Right atrium auricular region (tissue), 2 donors: ENCODE results near the gene MAN2A1. TPM values are rescaled to one million over a fixed set of nuclear protein-coding genes. Genes with fewer than 3 reads are reported as not detected.

Source experiments
- DNase-seq: peaks from one replicate; pipeline ENCODE4 v3.0.0-alpha.2; 2019; ENCODE audit warnings: low spot score
- H3K27ac ChIP-seq, 2 donors: fragments of 200-600 bp; sonication (generic); 1 replicate in 1 of 2; 2 replicates in 1 of 2; pipeline ENCODE4 v1.5.1; 2016 to 2019
- H3K27me3 ChIP-seq, 2 donors: fragments of 200-600 bp; sonication (generic); one replicate each; pipeline versions ENCODE4 v1.5.1 to v1.6.0; 2017 to 2019
- H3K36me3 ChIP-seq: fragments of 200-600 bp; sonication (generic); one replicate; pipeline ENCODE4 v1.5.1; 2016
- H3K4me1 ChIP-seq, 2 donors: fragments of 200-600 bp; sonication (generic); one replicate each; pipeline versions ENCODE4 v1.5.1 to v1.6.0; 2017 to 2019
- H3K4me3 ChIP-seq, 2 donors: fragments of 200-600 bp; sonication (generic); 1 replicate in 1 of 2; 2 replicates in 1 of 2; pipeline ENCODE4 v1.5.1; 2017 to 2019; ENCODE audit warnings: mild to moderate bottlenecking in 1 of 2, moderate library complexity in 1 of 2
- H3K9me3 ChIP-seq, 2 donors: fragments of 200-600 bp; sonication (generic); one replicate each; pipeline ENCODE4 v1.5.1; 2019
- CTCF ChIP-seq, 2 donors: fragments of 200-600 bp; sonication (generic); IDR thresholded peaks; one replicate each; pipeline ENCODE4 v1.5.1; 2019; ENCODE audit warnings: antibody characterized with exemption in 2 of 2
- total RNA-seq, 2 donors: library from RNA; depleted of rRNA; stranded (reverse); fragments of >200 nt; gene quantifications; one replicate each; pipeline ENCODE4 v1.1.0, GENCODE V29; 2016

MAN2A1 gene
- total RNA-seq, 2 donors from 2014 or later: 10.0 to 10.4 TPM

GRCh38 chr5:109859537-109859936 is 169.8 kb downstream of the MAN2A1 start:
- H3K4me1 ChIP-seq: no peaks in the 10 kb centered on the region
- TF ChIP-seq CTCF (IDR thresholded peaks at IDR 0.05): no peak
- peaks cover 29% of the 10 kb centered on the region for H3K36me3 ChIP-seq
- H3K4me3 ChIP-seq: no peak overlapping the region
- H3K27ac ChIP-seq: no peak overlapping the region
- DNase-seq: no peak
- no peaks in the 10 kb centered on the region for H3K27me3 ChIP-seq
- H3K9me3 ChIP-seq: no peaks in the 10 kb centered on the region

- DNase-seq: no peak
- peaks cover 13% of the 10 kb centered on the region for H3K36me3 ChIP-seq
- H3K4me1 ChIP-seq: no peaks in the 10 kb centered on the region
- no peak overlapping the region for H3K4me3 ChIP-seq
- no peak overlapping the region for H3K27ac ChIP-seq
- TF ChIP-seq CTCF (IDR thresholded peaks at IDR 0.05): no peak
- H3K9me3 ChIP-seq: no peaks in the 10 kb centered on the region
- H3K27me3 ChIP-seq: no peaks in the 10 kb centered on the region
Observed at GRCh38 chr5:109862301-109862700, 172.6 kb downstream of the MAN2A1 start.

GRCh38 chr5:109863752-109864151 is 174.0 kb downstream of the MAN2A1 start:
- no peak for DNase-seq
- Histone ChIP-seq H3K4me3 (no peak overlapping the region), H3K27me3 (no peaks in the 10 kb centered on the region), H3K27ac (no peak overlapping the region), H3K36me3 (peaks cover 5% of the 10 kb centered on the region), H3K4me1 (no peaks in the 10 kb centered on the region), H3K9me3 (no peaks in the 10 kb centered on the region)
- no peak for TF ChIP-seq CTCF (IDR thresholded peaks at IDR 0.05)

GRCh38 chr5:109865637-109866036 is 175.9 kb downstream of the MAN2A1 start:
- no peaks in the 10 kb centered on the region for H3K9me3 ChIP-seq
- H3K4me3 ChIP-seq: no peak overlapping the region
- no peaks in the 10 kb centered on the region for H3K36me3 ChIP-seq
- DNase-seq: no peak
- no peak for TF ChIP-seq CTCF (IDR thresholded peaks at IDR 0.05)
- H3K27ac ChIP-seq: no peak overlapping the region
- no peaks in the 10 kb centered on the region for H3K4me1 ChIP-seq
- no peaks in the 10 kb centered on the region for H3K27me3 ChIP-seq

GRCh38 chr5:109866051-109866450 is 176.3 kb downstream of the MAN2A1 start:
- no peaks in the 10 kb centered on the region for H3K27me3 ChIP-seq
- H3K9me3 ChIP-seq: no peaks in the 10 kb centered on the region
- no peak for DNase-seq
- H3K4me3 ChIP-seq: no peak overlapping the region
- H3K4me1 ChIP-seq: no peaks in the 10 kb centered on the region
- TF ChIP-seq CTCF (IDR thresholded peaks at IDR 0.05): no peak
- no peaks in the 10 kb centered on the region for H3K36me3 ChIP-seq
- no peak overlapping the region for H3K27ac ChIP-seq

- H3K4me3 ChIP-seq: no peak overlapping the region
- H3K27me3 ChIP-seq: no peaks in the 10 kb centered on the region
- TF ChIP-seq CTCF (IDR thresholded peaks at IDR 0.05): no peak
Observed at GRCh38 chr5:109868737-109869136, 179.0 kb downstream of the MAN2A1 start.

More at GRCh38 chr5:109868737-109869136, 179.0 kb downstream of the MAN2A1 start:
- H3K27ac ChIP-seq: no peak overlapping the region
- H3K9me3 ChIP-seq: no peaks in the 10 kb centered on the region
- no peaks in the 10 kb centered on the region for H3K4me1 ChIP-seq
- DNase-seq: no peak
- no peaks in the 10 kb centered on the region for H3K36me3 ChIP-seq
